Stimulated activated CD8-positive, alpha-beta memory T cell treated with anti-CD3 and anti-CD28 coated beads, Interleukin-7, amount 100 ng/mL, for 24 hours (primary cell): ENCODE measurements around the gene NME7.
"Not testable (repeated sequence)": the region's sequence is repeated elsewhere in the genome, so short reads cannot be mapped to it uniquely, and the experiment has no call there.

Experiments
- DNase-seq: peaks from one replicate; pipeline ENCODE4 v3.0.0-alpha.2; 2020; ENCODE audit warnings: low read depth

Gene NME7

GRCh38 chr1:169217636-169218035 is 150.0 kb downstream of the NME7 start:
- no peak for DNase-seq

- no peak for DNase-seq
These were observed 153.0 kb downstream of the NME7 start for GRCh38 chr1:169214598-169214997.

- no peak for DNase-seq
These were observed 155.5 kb downstream of the NME7 start for GRCh38 chr1:169212088-169212487.

- DNase-seq = no peak
These were observed 159.6 kb downstream of the NME7 start for GRCh38 chr1:169207797-169208520.

GRCh38 chr1:169204157-169204556 is 163.4 kb downstream of the NME7 start:
- DNase-seq = no peak

- DNase-seq = no peak
These were observed 164.6 kb downstream of the NME7 start for GRCh38 chr1:169202791-169203665.

- no peak for DNase-seq
These were observed 166.4 kb downstream of the NME7 start for GRCh38 chr1:169201084-169201619.

GRCh38 chr1:169200319-169200718 is 167.3 kb downstream of the NME7 start:
- DNase-seq = no peak

- DNase-seq = no peak
These were observed 171.0 kb downstream of the NME7 start for GRCh38 chr1:169196581-169196980.

- no peak for DNase-seq
These were observed 171.4 kb downstream of the NME7 start for GRCh38 chr1:169196161-169196560.

GRCh38 chr1:169193191-169193850 is 174.3 kb downstream of the NME7 start:
- DNase-seq = no peak

GRCh38 chr1:169186106-169186505 is 181.5 kb downstream of the NME7 start:
- no peak for DNase-seq

- no peak for DNase-seq
These were observed 182.8 kb downstream of the NME7 start for GRCh38 chr1:169184812-169185211.

GRCh38 chr1:169180174-169180573 is 187.4 kb downstream of the NME7 start:
- DNase-seq = no peak

GRCh38 chr1:169179431-169179830 is 188.2 kb downstream of the NME7 start:
- DNase-seq = not testable (repeated sequence)

- DNase-seq = no peak
These were observed 192.1 kb downstream of the NME7 start for GRCh38 chr1:169175461-169175860.

- DNase-seq = no peak
These were observed 204.5 kb downstream of the NME7 start for GRCh38 chr1:169163059-169163458.

GRCh38 chr1:169161496-169162194 is 206.0 kb downstream of the NME7 start:
- DNase-seq = no peak

GRCh38 chr1:169160845-169161495 is 206.6 kb downstream of the NME7 start:
- DNase-seq = no peak

- no peak for DNase-seq
These were observed 211.0 kb downstream of the NME7 start for GRCh38 chr1:169156580-169156979.

- DNase-seq = no peak
These were observed 211.9 kb downstream of the NME7 start for GRCh38 chr1:169155675-169156074.
